ENCODE data around the gene EFCAB14. TPM values are rescaled to one million over a fixed set of nuclear protein-coding genes. Genes with fewer than 3 reads are reported as not detected.
"Not testable (repeated sequence)": the region's sequence is repeated elsewhere in the genome, so short reads cannot be mapped to it uniquely, and the experiment has no call there.

Gene EFCAB14
- total RNA-seq, 1 donor from 2014 or later: 67.3 TPM

- H3K27me3 ChIP-seq: no peaks in the 10 kb centered on the region
- intact Hi-C loops (cut with DNase I): no loop called here
- DNase-seq (ENCODE audit: extremely low spot score in 2 of 2): no peak
- no peaks in the 10 kb centered on the region for H3K9me3 ChIP-seq
- H3K4me3 ChIP-seq: no peak overlapping the region
- H3K27ac ChIP-seq: no peak overlapping the region
- no peaks in the 10 kb centered on the region for H3K4me1 ChIP-seq
- no peaks in the 10 kb centered on the region for H3K36me3 ChIP-seq
- TF ChIP-seq POLR2AphosphoS5 (IDR thresholded peaks at IDR 0.05; ENCODE audit: insufficient read depth in 1 of 2, low read depth in 1 of 2) (no peak), POLR2A (IDR thresholded peaks at IDR 0.05) (no peak), CTCF (IDR thresholded peaks at IDR 0.05) (no peak)
Observed at GRCh38 chr1:46761740-46762139, 42.8 kb upstream of the EFCAB14 start.

- Histone ChIP-seq H3K4me3 (no peak overlapping the region), H3K27me3 (no peaks in the 10 kb centered on the region)
- TF ChIP-seq POLR2AphosphoS5 (IDR thresholded peaks at IDR 0.05; ENCODE audit: insufficient read depth in 1 of 2, low read depth in 1 of 2) (no peak), POLR2A (IDR thresholded peaks at IDR 0.05) (no peak), CTCF (IDR thresholded peaks at IDR 0.05) (no peak)
Observed at GRCh38 chr1:46760558-46761166, 41.7 kb upstream of the EFCAB14 start.

GRCh38 chr1:46757956-46758528, 39.1 kb upstream of the EFCAB14 start:
- Histone ChIP-seq H3K36me3 (no peaks in the 10 kb centered on the region), H3K4me3 (no peak overlapping the region), H3K27me3 (no peaks in the 10 kb centered on the region), H3K4me1 (peaks cover 18% of the 10 kb centered on the region), H3K9me3 (no peaks in the 10 kb centered on the region), H3K27ac (no peak overlapping the region)
- TF ChIP-seq POLR2AphosphoS5 (IDR thresholded peaks at IDR 0.05; ENCODE audit: insufficient read depth in 1 of 2, low read depth in 1 of 2) (no peak), POLR2A (IDR thresholded peaks at IDR 0.05) (no peak), CTCF (IDR thresholded peaks at IDR 0.05) (no peak)
- no peak for DNase-seq (ENCODE audit: extremely low spot score in 2 of 2)
- intact Hi-C loops (cut with DNase I): no loop called here

More at GRCh38 chr1:46760558-46761166, 41.7 kb upstream of the EFCAB14 start:
- intact Hi-C loops (cut with DNase I): no loop called here
- no peaks in the 10 kb centered on the region for H3K36me3 ChIP-seq
- DNase-seq (ENCODE audit: extremely low spot score in 2 of 2): no peak
- H3K9me3 ChIP-seq: no peaks in the 10 kb centered on the region
- H3K4me1 ChIP-seq: peaks cover 5% of the 10 kb centered on the region
- H3K27ac ChIP-seq: no peak overlapping the region

- H3K4me3 ChIP-seq: no peak overlapping the region
- intact Hi-C loops (cut with DNase I): no loop called here
- no peak for DNase-seq (ENCODE audit: extremely low spot score in 2 of 2)
- H3K27ac ChIP-seq: no peak overlapping the region
- peaks cover 18% of the 10 kb centered on the region for H3K4me1 ChIP-seq
- no peaks in the 10 kb centered on the region for H3K36me3 ChIP-seq
- no peaks in the 10 kb centered on the region for H3K9me3 ChIP-seq
- no peak for TF ChIP-seq CTCF (IDR thresholded peaks at IDR 0.05)
- no peaks in the 10 kb centered on the region for H3K27me3 ChIP-seq
Observed at GRCh38 chr1:46757247-46757955, 38.5 kb upstream of the EFCAB14 start.

- Histone ChIP-seq H3K27ac (no peak overlapping the region), H3K9me3 (no peaks in the 10 kb centered on the region), H3K36me3 (no peaks in the 10 kb centered on the region), H3K4me3 (no peak overlapping the region), H3K27me3 (no peaks in the 10 kb centered on the region), H3K4me1 (peaks cover 27% of the 10 kb centered on the region)
- no peak for DNase-seq (ENCODE audit: extremely low spot score in 2 of 2)
- intact Hi-C loops (cut with DNase I): no loop called here
- TF ChIP-seq CTCF (IDR thresholded peaks at IDR 0.05) (no peak), POLR2A (IDR thresholded peaks at IDR 0.05) (no peak), POLR2AphosphoS5 (IDR thresholded peaks at IDR 0.05; ENCODE audit: insufficient read depth in 1 of 2, low read depth in 1 of 2) (no peak)
Observed at GRCh38 chr1:46755121-46755520, 36.2 kb upstream of the EFCAB14 start.

GRCh38 chr1:46754707-46755106, 35.8 kb upstream of the EFCAB14 start:
- DNase-seq (ENCODE audit: extremely low spot score in 2 of 2); H3K4me3 ChIP-seq; H3K36me3 ChIP-seq; H3K9me3 ChIP-seq; H3K27me3 ChIP-seq; intact Hi-C loops (cut with DNase I); H3K27ac ChIP-seq: not testable (repeated sequence)
- peaks cover 31% of the 10 kb centered on the region for H3K4me1 ChIP-seq
